Kidney (tissue), 22 donors: Measurements from ENCODE around the gene UBALD1. TPM values are rescaled to one million over a fixed set of nuclear protein-coding genes. Genes with fewer than 3 reads are reported as not detected.

ENCODE experiments used
- DNase-seq, 5 donors: peaks; one replicate each; pipeline ENCODE4 v3.0.0-alpha.2; 2013 to 2020
- FAIRE-seq: peaks from 2 replicates; lab custom pipeline; 2012; peaks lifted over from hg19 to GRCh38; lab: Jason Lieb, UNC
- H3K27ac ChIP-seq, 2 donors: one replicate each; pipeline ENCODE4 v1.7.0; 2013; ENCODE audit warnings: low read depth in 2 of 2, low read length in 2 of 2, inconsistent platforms in 1 of 2
- H3K27me3 ChIP-seq: one replicate; pipeline ENCODE4 v1.7.1; 2013; ENCODE audit warnings: low read length, inconsistent platforms; ENCODE audit not compliant: control insufficient read depth, insufficient read depth
- H3K36me3 ChIP-seq, 3 donors: one replicate each; pipeline versions ENCODE4 v1.7.0 to v1.7.1; 2013; ENCODE audit warnings: low read length in 3 of 3, control low read depth in 1 of 3, inconsistent platforms in 1 of 3; ENCODE audit not compliant: insufficient read depth in 3 of 3, control insufficient read depth in 2 of 3
- H3K4me1 ChIP-seq, 3 donors: one replicate each; pipeline versions ENCODE4 v1.7.0 to v1.7.1; 2013; ENCODE audit warnings: low read length in 3 of 3, inconsistent platforms in 1 of 3, low read depth in 1 of 3; ENCODE audit not compliant: control insufficient read depth in 2 of 3, insufficient read depth in 2 of 3
- H3K4me3 ChIP-seq, 3 donors: one replicate each; pipeline versions ENCODE4 v1.7.0 to v1.8.1; 2013; ENCODE audit warnings: low read length in 3 of 3, control low read depth in 1 of 3, inconsistent platforms in 1 of 3
- H3K9ac ChIP-seq, 3 donors: one replicate each; pipeline versions ENCODE4 v1.7.0 to v1.7.1; 2013; ENCODE audit warnings: low read length in 3 of 3, control low read depth in 1 of 3, inconsistent platforms in 1 of 3
- H3K9me3 ChIP-seq, 3 donors: one replicate each; pipeline versions ENCODE4 v1.7.0 to v1.7.1; 2013; ENCODE audit warnings: low read length in 3 of 3, control low read depth in 1 of 3, inconsistent platforms in 1 of 3; ENCODE audit not compliant: control insufficient read depth in 2 of 3, insufficient read depth in 1 of 3
- intact Hi-C: fragments of 100-400 bp; cut with DNase I; formaldehyde crosslinking; loops from one replicate; pipeline ENCODE4 v1.11.1; 2022
- long read RNA-seq, 10 donors: library from polyadenylated mRNA in 1 of 10; unstranded in 1 of 10; transcript quantifications; one replicate each; pipeline ENCODE4 v2.0.0 and lab custom pipeline, GENCODE V29; 2021 to 2026
- polyA plus RNA-seq: library from polyadenylated mRNA; stranded (reverse); fragments of 350-450 nt; fragmentation: Illumina TruSeq; extraction: RNeasy Lipid Tissue Mini Kit (QIAGEN cat#74804); gene quantifications from one replicate; pipeline ENCODE4 v1.2.3, GENCODE V29; 2014; ENCODE audit warnings: low read depth, low replicate concordance; ENCODE audit not compliant: insufficient read depth
- total RNA-seq: library from RNA; stranded (reverse); fragmentation: NEBNext Ultra II Directional; extraction: Animal tissue kit (Norgen Biotek cat#: 25700); gene quantifications from one replicate; pipeline ENCODE4 v1.2.1, GENCODE V29; 2021
- TF ChIP-seq, protein P1 (sequence below): IDR thresholded peaks from 3 replicates; pipeline ENCODE4 v1.5.1; 2012; ENCODE audit warnings: mild to moderate bottlenecking, moderate library complexity, borderline replicate concordance; ENCODE audit not compliant: insufficient read depth; ENCODE audit errors: extremely low read depth
- donor health status: control.
- donor health status: control.
- donor health status: control.
- donor health status: control.
- donor health status: control.
- donor health status: DM: yes; HTN: yes; CAD: no.
- donor health status: Normal renal cell carcinoma (clear cell type).

Gene UBALD1
- total RNA-seq: 38.3 TPM
- polyA plus RNA-seq: 31.8 TPM
- long read RNA-seq, donor 1, transcript UBALD1-205 (1 exons, 2,641 nt): major isoform, 23 of 35 reads
- long read RNA-seq, donor 1, transcript UBALD1-201 (3 exons, 1,413 nt): minor isoform, 6 of 35 reads
- long read RNA-seq, donor 1, partial matches to known transcripts: 5 of 35 reads
- long read RNA-seq, donor 1, other reads (novel, unspliced or antisense): 0 of 35 reads
- long read RNA-seq, donor 2, transcript UBALD1-205 (1 exons, 2,641 nt): minor isoform, 9 of 21 reads
- long read RNA-seq, donor 2, transcript UBALD1-201 (3 exons, 1,413 nt): major isoform, 12 of 21 reads
- long read RNA-seq, donor 2, partial matches to known transcripts: 0 of 21 reads
- long read RNA-seq, donor 2, other reads (novel, unspliced or antisense): 0 of 21 reads
- long read RNA-seq, donor 3, transcript UBALD1-201 (3 exons, 1,413 nt): major isoform, 14 of 23 reads
- long read RNA-seq, donor 3, transcript UBALD1-205 (1 exons, 2,641 nt): minor isoform, 7 of 23 reads
- long read RNA-seq, donor 3, partial matches to known transcripts: 0 of 23 reads
- long read RNA-seq, donor 3, other reads (novel, unspliced or antisense): 0 of 23 reads
- long read RNA-seq, donor 4, transcript UBALD1-205 (1 exons, 2,641 nt): major isoform, 9 of 16 reads
- long read RNA-seq, donor 4, transcript UBALD1-201 (3 exons, 1,413 nt): minor isoform, 7 of 16 reads
- long read RNA-seq, donor 4, partial matches to known transcripts: 0 of 16 reads
- long read RNA-seq, donor 4, other reads (novel, unspliced or antisense): 0 of 16 reads
- long read RNA-seq, donor 5, partial matches to known transcripts: 0 of 1 reads
- long read RNA-seq, donor 5, other reads (novel, unspliced or antisense): 0 of 1 reads
- long read RNA-seq, donor 6, transcript UBALD1-201 (3 exons, 1,413 nt): major isoform, 11 of 21 reads
- long read RNA-seq, donor 6, transcript UBALD1-205 (1 exons, 2,641 nt): minor isoform, 9 of 21 reads
- long read RNA-seq, donor 6, partial matches to known transcripts: 0 of 21 reads
- long read RNA-seq, donor 6, other reads (novel, unspliced or antisense): 0 of 21 reads
- long read RNA-seq, donor 7, transcript UBALD1-205 (1 exons, 2,641 nt): major isoform, 8 of 24 reads
- long read RNA-seq, donor 7, transcript UBALD1-201 (3 exons, 1,413 nt): minor isoform, 7 of 24 reads
- long read RNA-seq, donor 7, partial matches to known transcripts: 0 of 24 reads
- long read RNA-seq, donor 7, other reads (novel, unspliced or antisense): 8 of 24 reads
- long read RNA-seq, donor 8, transcript UBALD1-201 (3 exons, 1,413 nt): major isoform, 12 of 27 reads
- long read RNA-seq, donor 8, transcript UBALD1-205 (1 exons, 2,641 nt): major isoform, 12 of 27 reads
- long read RNA-seq, donor 8, partial matches to known transcripts: 0 of 27 reads
- long read RNA-seq, donor 8, other reads (novel, unspliced or antisense): 0 of 27 reads
- long read RNA-seq, donor 9, transcript UBALD1-205 (1 exons, 2,641 nt): major isoform, 5 of 9 reads
- long read RNA-seq, donor 9, partial matches to known transcripts: 0 of 9 reads
- long read RNA-seq, donor 9, other reads (novel, unspliced or antisense): 0 of 9 reads
- long read RNA-seq, donor 10, transcript UBALD1-205 (1 exons, 2,641 nt): major isoform, 12 of 21 reads
- long read RNA-seq, donor 10, transcript UBALD1-201 (3 exons, 1,413 nt): minor isoform, 8 of 21 reads
- long read RNA-seq, donor 10, partial matches to known transcripts: 0 of 21 reads
- long read RNA-seq, donor 10, other reads (novel, unspliced or antisense): 0 of 21 reads

DNA sequence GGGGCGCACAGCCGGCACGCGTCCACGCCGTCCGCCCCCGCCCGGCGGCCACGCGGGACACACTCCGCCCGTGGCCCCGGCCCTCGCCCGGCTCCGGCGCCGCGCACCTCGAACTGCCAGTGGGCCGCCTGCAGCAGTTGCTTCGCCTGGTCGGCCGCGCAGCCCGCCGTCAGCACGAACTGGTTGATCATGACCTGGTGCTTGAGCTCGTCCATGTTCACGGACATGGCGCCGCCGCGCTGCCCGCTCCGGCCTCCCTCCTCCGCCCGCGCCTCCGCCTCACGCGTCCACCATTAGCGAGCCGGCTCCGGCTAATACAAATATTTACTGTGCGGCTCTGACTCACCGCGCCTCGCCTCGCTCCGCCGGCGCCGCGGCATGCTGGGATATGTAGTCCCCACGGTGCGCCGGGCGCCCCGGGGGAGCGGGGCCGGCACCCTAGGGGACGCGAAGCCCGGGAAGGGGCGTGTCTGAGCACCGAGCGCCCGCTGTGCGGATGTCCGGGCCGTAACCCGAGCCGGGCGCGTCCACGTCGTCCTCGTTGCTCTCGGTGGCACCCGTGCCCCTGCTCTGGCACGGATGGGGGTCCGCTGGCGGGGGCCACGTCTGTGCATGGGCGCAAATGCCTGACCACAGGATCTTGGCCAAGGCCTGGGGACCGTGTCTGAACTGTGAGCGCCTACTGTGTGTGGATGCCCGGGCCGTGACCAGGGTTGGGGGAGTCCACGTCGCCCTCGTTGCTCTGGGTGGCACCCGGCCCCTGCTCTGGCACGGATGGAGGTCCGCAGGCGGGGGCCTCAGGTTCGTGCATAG, at the start of gene UBALD1:
UBALD1 (minus strand) TSS at position 318 of the 813 bp plus-strand sequence; CDS start at position 227, 91 bp downstream.
- DNase-seq (peak; percentile 85 to 96 (median 93)), FAIRE-seq (no peak)
- H3K36me3 ChIP-seq: no peaks in the 10 kb centered on the region
- peak within 1 kb of the TSS; percentile 87 to 98 for H3K27ac ChIP-seq
- H3K27me3 ChIP-seq: no peaks in the 10 kb centered on the region
- intact Hi-C loops: no loop called here
- no peaks in the 10 kb centered on the region for H3K9me3 ChIP-seq
- TF ChIP-seq, protein P1, sequence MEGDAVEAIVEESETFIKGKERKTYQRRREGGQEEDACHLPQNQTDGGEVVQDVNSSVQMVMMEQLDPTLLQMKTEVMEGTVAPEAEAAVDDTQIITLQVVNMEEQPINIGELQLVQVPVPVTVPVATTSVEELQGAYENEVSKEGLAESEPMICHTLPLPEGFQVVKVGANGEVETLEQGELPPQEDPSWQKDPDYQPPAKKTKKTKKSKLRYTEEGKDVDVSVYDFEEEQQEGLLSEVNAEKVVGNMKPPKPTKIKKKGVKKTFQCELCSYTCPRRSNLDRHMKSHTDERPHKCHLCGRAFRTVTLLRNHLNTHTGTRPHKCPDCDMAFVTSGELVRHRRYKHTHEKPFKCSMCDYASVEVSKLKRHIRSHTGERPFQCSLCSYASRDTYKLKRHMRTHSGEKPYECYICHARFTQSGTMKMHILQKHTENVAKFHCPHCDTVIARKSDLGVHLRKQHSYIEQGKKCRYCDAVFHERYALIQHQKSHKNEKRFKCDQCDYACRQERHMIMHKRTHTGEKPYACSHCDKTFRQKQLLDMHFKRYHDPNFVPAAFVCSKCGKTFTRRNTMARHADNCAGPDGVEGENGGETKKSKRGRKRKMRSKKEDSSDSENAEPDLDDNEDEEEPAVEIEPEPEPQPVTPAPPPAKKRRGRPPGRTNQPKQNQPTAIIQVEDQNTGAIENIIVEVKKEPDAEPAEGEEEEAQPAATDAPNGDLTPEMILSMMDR: no peak
- H3K9ac ChIP-seq: peak within 1 kb of the TSS; percentile 53 to 80 (median 80)
- H3K4me3 ChIP-seq: peak within 1 kb of the TSS; percentile 73 to 85 (median 78)
- peaks cover 0 to 49% (median 14%) of the 10 kb centered on the region in 3 donors for H3K4me1 ChIP-seq

DNA sequence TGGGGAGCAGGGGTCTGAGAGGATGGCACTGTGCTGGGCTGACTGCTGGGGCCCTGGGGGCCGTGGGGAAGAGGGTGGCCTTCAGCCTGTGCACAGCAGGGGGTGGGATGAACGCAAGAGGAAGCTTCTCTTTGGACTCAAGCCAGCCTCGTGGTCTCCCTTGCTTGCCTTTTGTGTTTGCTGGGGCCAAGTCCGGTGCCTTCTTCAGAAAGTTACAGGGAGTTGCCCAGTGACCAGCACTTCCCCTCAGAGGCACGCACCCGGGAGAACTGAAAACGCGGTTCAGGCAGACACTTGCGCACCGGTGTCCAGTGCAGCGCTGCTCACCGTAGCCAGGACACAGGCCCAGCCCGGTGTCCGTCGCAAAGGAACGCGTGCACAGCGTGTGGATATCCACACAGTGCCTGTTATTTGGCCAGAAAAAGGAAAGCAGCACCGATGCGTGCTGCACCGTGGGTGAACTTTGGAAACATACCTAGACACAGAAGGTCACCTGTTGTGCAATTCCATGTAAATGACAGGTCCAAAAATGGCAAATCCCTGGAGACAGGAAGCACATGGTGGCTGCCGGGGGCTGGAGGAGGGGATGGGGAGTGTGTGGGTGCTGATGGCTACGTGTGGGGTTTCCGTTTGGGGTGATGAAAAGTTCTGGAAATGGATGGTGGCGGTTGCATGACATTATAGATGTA, 49.2 kb upstream of the UBALD1 start:
- Histone ChIP-seq H3K27ac (peak overlapping the region; percentile 18 to 75), H3K4me1 (peaks cover 0 to 25% (median 0%) of the 10 kb centered on the region in 3 donors), H3K27me3 (no peaks in the 10 kb centered on the region), H3K9me3 (no peaks in the 10 kb centered on the region), H3K4me3 (peak overlapping the region in 1 of 3 donors; percentile 12), H3K9ac (no peak overlapping the region), H3K36me3 (peaks cover 10 to 23% (median 21%) of the 10 kb centered on the region in 3 donors)
- intact Hi-C loops: no loop called here
- TF ChIP-seq, protein P1: no peak
- no peak for FAIRE-seq
- peak in 1 of 5 donors; percentile 54 for DNase-seq
